Heart left ventricle (tissue), 16 donors: ENCODE measurements around the gene TRIM77. TPM values are rescaled to one million over a fixed set of nuclear protein-coding genes. Genes with fewer than 3 reads are reported as not detected.
"Not testable (repeated sequence)": the region's sequence is repeated elsewhere in the genome, so short reads cannot be mapped to it uniquely, and the experiment has no call there.

Experiments
- ATAC-seq, 4 donors: fragments of 200-7000 bp; cut with Tn5 transposase; one replicate each; pipeline ENCODE4 v1.9.1; 2020 to 2022; ENCODE audit warnings: moderate library complexity in 4 of 4, mild to moderate bottlenecking in 3 of 4, moderate number of reproducible peaks in 1 of 4
- DNase-seq, 5 donors: peaks; one replicate each; pipeline ENCODE4 v3.0.0-alpha.2; 2020
- H3K27ac ChIP-seq, 12 donors: fragments of 200-600 bp; sonication (generic) in 4 of 12; one replicate each; pipeline versions ENCODE4 v1.5.0 to v1.8.0; 2016 to 2022; ENCODE audit warnings: mild to moderate bottlenecking in 2 of 12
- H3K27me3 ChIP-seq, 9 donors: fragments of 200-600 bp; sonication (generic) in 2 of 9; one replicate each; pipeline versions ENCODE4 v1.5.1 to v1.8.0; 2016 to 2022; ENCODE audit warnings: mild to moderate bottlenecking in 3 of 9
- H3K36me3 ChIP-seq, 9 donors: fragments of 200-600 bp; sonication (generic) in 2 of 9; one replicate each; pipeline versions ENCODE4 v1.5.0 to v1.8.0; 2018 to 2022; ENCODE audit warnings: mild to moderate bottlenecking in 2 of 9
- H3K4me1 ChIP-seq, 12 donors: fragments of 200-600 bp; sonication (generic) in 4 of 12; one replicate each; pipeline versions ENCODE4 v1.5.0 to v1.8.0; 2016 to 2022; ENCODE audit warnings: mild to moderate bottlenecking in 3 of 12
- H3K4me3 ChIP-seq, 12 donors: fragments of 200-600 bp; sonication (generic) in 4 of 12; one replicate each; pipeline versions ENCODE4 v1.5.0 to v1.8.0; 2017 to 2022; ENCODE audit warnings: mild to moderate bottlenecking in 9 of 12, moderate library complexity in 4 of 12
- H3K9me3 ChIP-seq, 12 donors: fragments of 200-600 bp; sonication (generic) in 4 of 12; one replicate each; pipeline versions ENCODE4 v1.5.0 to v1.8.0; 2016 to 2022; ENCODE audit warnings: mild to moderate bottlenecking in 1 of 12
- POLR2A ChIP-seq, 2 donors: fragments of 450-650 bp; IDR thresholded peaks; one replicate each; pipeline ENCODE4 v1.6.1; 2017; ENCODE audit warnings: antibody characterized with exemption in 2 of 2, mild to moderate bottlenecking in 2 of 2, moderate library complexity in 2 of 2
- WGBS, 4 donors: extraction: QIAGEN DNeasy Blood & Tissue Kit in 2 of 4; methylation state at CpG; one replicate each; pipeline versions ENCODE4 v1.1.5 to v1.1.7; 2013 to 2018; 5-methylcytosine and 5-hydroxymethylcytosine counted together
- intact Hi-C, 10 donors: fragments of 100-400 bp; cut with DNase I; formaldehyde crosslinking; loops; one replicate each; pipeline versions ENCODE4 v1.11.1 to v1.14.2; 2022
- polyA plus RNA-seq, 2 donors: library from polyadenylated mRNA; stranded (reverse); fragments of 200-250 nt; gene quantifications; one replicate each; pipeline ENCODE4 v1.2.3, GENCODE V29; 2013
- total RNA-seq, 9 donors: library from RNA; depleted of rRNA in 2 of 9; stranded (reverse); fragments of >200 nt in 2 of 9; fragmentation: NEBNext Ultra II Directional in 3 of 9; extraction: Animal tissue kit (Norgen Biotek cat#: 25700) in 3 of 9; gene quantifications; one replicate each; pipeline versions ENCODE4 v1.1.0 to v1.2.4, GENCODE V29; 2016 to 2023
- TF ChIP-seq, protein P1 (sequence below), 12 donors: fragments of 200-600 bp; sonication (generic) in 4 of 12; IDR thresholded peaks; one replicate each; pipeline versions ENCODE4 v1.5.0 to v1.8.0; 2018 to 2022; ENCODE audit warnings: antibody characterized with exemption in 12 of 12, mild to moderate bottlenecking in 5 of 12
- donor health status: ischemic (EF 13 %, LVEDD 7.1; RV severe dilation, severe dysfunction).
- donor health status: healthy with polysubstance abuse.
- donor health status: DM: no; HTN: yes; CAD: no.
- donor health status: DM: no; HTN: no; CAD: no.
- donor health status: ischemic (EF 25% LVEDD 6.9; RV normal size, moderate dysfunction).
- donor health status: ischemic (EF 25% LVEDD 5.7; RV mildly dilated, moderate dysfunction).
- donor health status: healthy.
- donor health status: DM: yes; HTN: yes; CAD: no.
- donor health status: ischemic (EF 35%, LVEDD 5.7; RV mildly dilated, moderate dysfunction).
- donor health status: nonischemic (EF 11% LVEDD 7.7; RV severe dilation, severe dysfunction).
- donor health status: DM: yes; HTN: yes; CAD: no.
- donor health status: PGD.
- donor health status: ischemic (EF 29% LVEDD 5.4; RV normal size, mild dysfunction).
- donor health status: nonischemic (EF 23%, LVEDD 6.1; RV moderate dilation, normal function).

Gene TRIM77
- total and polyA plus RNA-seq, 11 donors, result not detected

- no peaks in the 10 kb centered on the region for H3K9me3 ChIP-seq
- no peak overlapping the region for H3K4me3 ChIP-seq
- no peak for TF ChIP-seq POLR2A (IDR thresholded peaks at IDR 0.05)
- TF ChIP-seq, protein P1, sequence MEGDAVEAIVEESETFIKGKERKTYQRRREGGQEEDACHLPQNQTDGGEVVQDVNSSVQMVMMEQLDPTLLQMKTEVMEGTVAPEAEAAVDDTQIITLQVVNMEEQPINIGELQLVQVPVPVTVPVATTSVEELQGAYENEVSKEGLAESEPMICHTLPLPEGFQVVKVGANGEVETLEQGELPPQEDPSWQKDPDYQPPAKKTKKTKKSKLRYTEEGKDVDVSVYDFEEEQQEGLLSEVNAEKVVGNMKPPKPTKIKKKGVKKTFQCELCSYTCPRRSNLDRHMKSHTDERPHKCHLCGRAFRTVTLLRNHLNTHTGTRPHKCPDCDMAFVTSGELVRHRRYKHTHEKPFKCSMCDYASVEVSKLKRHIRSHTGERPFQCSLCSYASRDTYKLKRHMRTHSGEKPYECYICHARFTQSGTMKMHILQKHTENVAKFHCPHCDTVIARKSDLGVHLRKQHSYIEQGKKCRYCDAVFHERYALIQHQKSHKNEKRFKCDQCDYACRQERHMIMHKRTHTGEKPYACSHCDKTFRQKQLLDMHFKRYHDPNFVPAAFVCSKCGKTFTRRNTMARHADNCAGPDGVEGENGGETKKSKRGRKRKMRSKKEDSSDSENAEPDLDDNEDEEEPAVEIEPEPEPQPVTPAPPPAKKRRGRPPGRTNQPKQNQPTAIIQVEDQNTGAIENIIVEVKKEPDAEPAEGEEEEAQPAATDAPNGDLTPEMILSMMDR (IDR thresholded peaks at IDR 0.05), result no peak
- intact Hi-C loops, result no loop called here
- H3K27me3 ChIP-seq, result no peaks in the 10 kb centered on the region
- no peak for DNase-seq
- WGBS, 4 donors, result 74 to 82% (median 82%) methylated on average over 3 of the region's 3 CpGs
- no peak overlapping the region for H3K27ac ChIP-seq
- no peak for ATAC-seq
- no peaks in the 10 kb centered on the region for H3K4me1 ChIP-seq
- no peaks in the 10 kb centered on the region for H3K36me3 ChIP-seq
Measured at GRCh38 chr11:89737116-89737515, 27.0 kb downstream of the TRIM77 start.

GRCh38 chr11:89741406-89741805, 31.3 kb downstream of the TRIM77 start:
- H3K36me3 ChIP-seq, H3K4me1 ChIP-seq, DNase-seq, H3K27ac ChIP-seq, ATAC-seq, intact Hi-C loops, H3K4me3 ChIP-seq, H3K27me3 ChIP-seq, H3K9me3 ChIP-seq: not testable (repeated sequence)
- 79 to 86% (median 82%) methylated on average over 7 of the region's 7 CpGs for WGBS, 4 donors

DNA sequence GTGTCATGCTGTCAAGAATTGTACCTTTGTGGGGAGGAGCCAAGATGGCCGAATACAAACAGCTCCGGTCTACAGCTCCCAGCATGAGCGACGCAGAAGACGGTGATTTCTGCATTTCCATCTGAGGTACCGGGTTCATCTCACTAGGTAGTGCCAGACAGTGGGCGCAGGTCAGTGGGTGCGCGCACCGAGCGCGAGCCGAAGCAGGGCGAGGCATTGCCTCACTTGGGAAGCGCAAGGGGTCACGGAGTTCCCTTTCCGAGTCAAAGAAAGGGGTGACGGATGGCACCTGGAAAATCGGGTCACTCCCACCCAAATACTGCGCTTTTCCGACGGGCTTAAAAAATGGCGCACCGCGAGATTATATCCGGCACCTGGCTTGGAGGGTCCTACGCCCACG, 34.1 kb downstream of the TRIM77 start:
- DNase-seq, ATAC-seq, H3K4me3 ChIP-seq, H3K9me3 ChIP-seq, H3K36me3 ChIP-seq, H3K27me3 ChIP-seq, H3K4me1 ChIP-seq, H3K27ac ChIP-seq, intact Hi-C loops: not testable (repeated sequence)
- whole genome bisulfite sequencing, 4 donors, result 94 to 97% (median 95%) methylated on average over 26 to 28 of the region's 28 CpGs

DNA sequence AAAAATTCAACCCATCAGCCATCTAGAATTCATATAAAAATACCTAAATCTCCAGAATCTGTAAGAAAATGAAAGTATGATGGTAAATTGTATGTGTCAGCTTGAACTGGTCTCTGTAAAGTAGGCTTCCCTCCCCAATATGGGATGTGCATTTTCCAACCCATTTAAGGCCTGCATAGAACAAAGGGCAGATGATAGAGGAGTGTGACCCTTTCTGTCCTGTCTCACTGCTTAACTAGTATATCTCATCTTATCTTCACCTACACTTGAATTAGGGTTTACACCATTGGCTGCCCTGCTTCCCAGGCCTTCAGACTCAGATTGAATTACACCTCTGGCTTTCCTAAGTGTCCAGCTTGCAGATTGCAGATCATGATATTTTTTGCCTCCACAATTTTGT, 40.7 kb downstream of the TRIM77 start:
- ATAC-seq, H3K27ac ChIP-seq, H3K27me3 ChIP-seq, intact Hi-C loops, H3K9me3 ChIP-seq, H3K36me3 ChIP-seq, H3K4me3 ChIP-seq, DNase-seq, H3K4me1 ChIP-seq: not testable (repeated sequence)

Other genes starting within 250 kb of the TRIM77 start
- 1 to 10 TPM; 2.1 to 8.6 (median 2.8) TPM for gene NOX4, start 218.9 kb upstream of the TRIM77 start, total RNA-seq
- gene NOX4, start 218.9 kb upstream of the TRIM77 start, polyA plus RNA-seq, result 1 to 10 TPM; 2.1 to 2.3 TPM
- not detected for gene TRIM49, start 98.3 kb downstream of the TRIM77 start, total RNA-seq
- gene TRIM49, start 98.3 kb downstream of the TRIM77 start, polyA plus RNA-seq, result not detected
- gene TRIM64B, start 168.2 kb downstream of the TRIM77 start, total RNA-seq, result not detected
- not detected for gene TRIM64B, start 168.2 kb downstream of the TRIM77 start, polyA plus RNA-seq
- gene TRIM49D1, start 211.9 kb downstream of the TRIM77 start, total RNA-seq, result not detected
- gene TRIM49D1, start 211.9 kb downstream of the TRIM77 start, polyA plus RNA-seq, result not detected
- gene TRIM49D2, start 213.8 kb downstream of the TRIM77 start, total RNA-seq, result not detected
- not detected for gene TRIM49D2, start 213.8 kb downstream of the TRIM77 start, polyA plus RNA-seq